HL-60/S4 treated with phorbol 12-myristate 13-acetate at 8.2 ng/mL for 4 days and 3 days (cell line): ENCODE data around the gene MMP15.
"Not testable (repeated sequence)": the region's sequence is repeated elsewhere in the genome, so short reads cannot be mapped to it uniquely, and the experiment has no call there.

ENCODE experiments used
- in situ Hi-C: fragments of 300-500 bp; cut with MboI; formaldehyde crosslinking; loops from 2 replicates; pipeline ENCODE4 v1.15.0; 2022; ENCODE audit warnings: low sequenced_read_pairs

MMP15 gene

GRCh38 chr16:58046054-58046881, 20.7 kb downstream of the MMP15 start:
- in situ Hi-C loops: no loop called here

- in situ Hi-C loops: no loop called here
Observed at GRCh38 chr16:58046936-58047335, 21.4 kb downstream of the MMP15 start.

GRCh38 chr16:58047557-58048348, 22.2 kb downstream of the MMP15 start:
- in situ Hi-C loops: no loop called here

DNA sequence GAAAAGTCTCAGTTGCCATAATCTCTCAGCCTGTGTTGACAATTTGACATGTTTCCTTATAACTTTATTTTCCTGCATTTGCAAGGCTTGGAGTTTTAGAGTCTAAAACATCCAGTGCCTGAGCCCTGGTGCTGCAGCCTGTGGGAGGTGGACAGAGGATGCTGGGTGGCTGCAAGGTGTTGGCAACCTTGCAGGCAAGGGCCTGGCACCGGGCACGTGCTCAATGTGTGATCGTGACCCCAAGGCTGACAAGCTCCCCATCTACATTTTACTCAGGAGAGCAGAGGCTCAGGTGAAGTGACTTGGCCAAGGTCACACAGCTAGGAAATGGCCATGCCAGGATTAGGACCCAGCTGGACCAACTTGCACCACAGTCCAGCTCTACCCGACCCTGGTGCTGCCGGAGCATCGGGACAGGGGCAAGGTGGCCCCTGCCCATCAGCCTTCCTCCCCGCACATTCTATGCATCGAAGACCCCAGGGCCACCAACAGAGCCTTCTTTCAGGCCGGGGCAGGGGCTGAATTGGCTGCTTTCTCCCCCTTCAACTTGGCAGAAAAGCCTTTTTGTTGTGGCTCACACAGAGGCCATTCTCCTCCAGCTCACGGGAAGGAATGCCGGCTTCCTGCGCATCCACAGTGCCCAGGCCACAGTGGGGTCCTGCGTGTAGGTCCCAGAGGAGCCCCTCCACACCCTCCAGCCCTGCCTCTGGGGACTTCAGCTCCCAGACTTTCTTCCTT, 23.1 kb downstream of the MMP15 start:
- in situ Hi-C loops: no loop called here

DNA sequence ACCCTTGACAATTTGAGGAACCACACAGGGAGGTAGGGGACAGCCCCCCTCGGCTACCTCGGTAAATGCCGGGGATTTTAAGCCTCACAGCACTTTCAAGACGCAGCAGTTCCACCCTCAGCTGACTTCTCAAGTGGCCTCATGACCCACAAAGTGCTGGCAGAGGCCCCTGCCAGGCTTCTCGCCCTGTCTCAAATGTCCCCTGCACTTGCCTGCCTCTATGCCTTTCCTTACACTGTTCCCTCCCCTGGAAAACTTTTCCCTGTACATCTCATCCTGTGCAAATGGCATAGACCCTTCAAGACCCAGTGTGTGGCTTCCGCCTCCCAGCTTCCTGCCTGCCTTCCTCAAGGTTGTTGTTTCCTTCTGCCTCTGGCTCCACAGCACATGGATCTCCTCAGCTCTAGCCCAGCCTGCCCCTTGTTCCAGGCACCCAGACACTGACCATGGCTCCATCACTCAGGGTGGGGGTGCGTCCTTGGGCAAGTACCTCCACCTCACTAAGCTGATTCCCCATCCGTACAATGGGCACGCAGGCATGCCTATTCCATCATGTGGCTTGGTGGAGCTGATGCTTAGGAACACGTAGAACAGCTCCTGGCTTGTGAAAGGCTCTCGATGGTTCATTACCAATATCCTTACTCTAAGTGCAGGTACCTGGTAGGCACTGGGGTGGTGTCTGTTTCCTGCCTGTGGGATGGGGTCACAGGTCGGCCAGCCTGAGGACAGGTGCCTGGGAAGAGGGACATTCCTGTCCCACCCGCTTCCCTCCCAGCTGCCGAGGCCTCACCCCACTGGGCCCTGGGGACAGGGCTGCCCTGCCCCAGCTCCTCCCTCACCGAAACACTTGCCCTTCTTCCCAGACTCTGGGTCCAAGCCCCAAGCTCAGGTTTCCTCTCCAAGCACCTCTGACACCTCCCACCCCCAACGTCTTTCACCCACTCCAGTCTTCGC, 24.0 kb downstream of the MMP15 start:
- in situ Hi-C loops: no loop called here

- in situ Hi-C loops: no loop called here
Observed at GRCh38 chr16:58051296-58051695, 25.7 kb downstream of the MMP15 start.

DNA sequence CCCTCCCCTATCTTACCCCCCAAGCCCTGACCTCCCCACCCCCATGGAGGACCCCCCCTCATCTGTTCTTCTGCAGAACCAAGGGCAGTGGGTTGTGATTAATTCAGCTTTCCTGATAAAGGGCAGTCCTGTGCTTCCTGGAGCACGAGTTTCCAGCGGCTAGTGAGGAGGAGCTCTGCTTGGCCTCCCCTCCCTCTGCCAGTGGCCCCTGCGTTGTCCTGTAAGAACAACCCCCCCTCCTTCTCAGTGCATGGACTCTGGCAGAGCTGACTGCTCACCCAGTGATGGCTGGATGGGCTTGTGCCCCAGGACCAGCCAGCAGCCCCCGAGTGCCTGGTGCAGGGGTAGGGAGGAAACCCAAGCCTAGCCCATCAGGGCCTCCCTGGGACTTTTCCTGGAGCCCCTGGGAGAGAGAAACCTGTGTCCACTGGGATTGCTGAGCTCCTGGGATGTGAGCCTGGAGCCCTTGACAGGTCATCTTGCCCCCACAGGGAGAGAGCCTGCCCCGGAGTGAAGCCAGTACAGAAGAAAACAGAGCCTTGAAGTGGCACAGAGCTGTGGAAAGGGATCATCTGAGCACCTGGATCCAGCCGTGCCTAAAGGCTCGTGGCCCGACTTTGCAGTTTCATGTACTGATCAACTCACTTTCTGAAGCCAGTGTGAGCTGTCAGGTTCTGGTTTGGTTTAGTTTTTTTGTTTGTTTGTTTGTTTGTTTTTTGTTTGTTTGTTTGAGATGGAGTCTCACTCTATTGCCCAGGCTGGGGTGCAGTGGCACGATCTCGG, 26.5 kb downstream of the MMP15 start:
- in situ Hi-C loops: no loop called here

DNA sequence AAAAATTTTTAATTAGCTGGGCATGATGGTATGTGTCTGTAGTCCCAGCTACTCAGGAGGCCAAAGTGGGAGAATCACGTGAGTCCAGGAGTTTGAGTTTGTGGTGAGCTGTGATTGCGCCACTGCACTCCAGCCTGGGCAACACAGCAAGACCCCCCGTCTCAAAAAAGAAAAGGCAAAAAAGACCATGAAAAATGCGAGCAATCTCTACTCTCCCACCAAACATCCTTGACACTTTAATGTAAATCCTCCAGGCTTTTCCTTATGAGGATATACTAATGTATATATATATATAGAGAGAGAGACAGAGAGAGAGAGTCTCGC, 28.1 kb downstream of the MMP15 start:
- in situ Hi-C loops: no loop called here

- in situ Hi-C loops: no loop called here
Observed at GRCh38 chr16:58054289-58054688, 28.7 kb downstream of the MMP15 start.

GRCh38 chr16:58056580-58056979, 31.0 kb downstream of the MMP15 start:
- in situ Hi-C loops: no loop called here

- in situ Hi-C loops: no loop called here
Observed at GRCh38 chr16:58057121-58057520, 31.6 kb downstream of the MMP15 start.

DNA sequence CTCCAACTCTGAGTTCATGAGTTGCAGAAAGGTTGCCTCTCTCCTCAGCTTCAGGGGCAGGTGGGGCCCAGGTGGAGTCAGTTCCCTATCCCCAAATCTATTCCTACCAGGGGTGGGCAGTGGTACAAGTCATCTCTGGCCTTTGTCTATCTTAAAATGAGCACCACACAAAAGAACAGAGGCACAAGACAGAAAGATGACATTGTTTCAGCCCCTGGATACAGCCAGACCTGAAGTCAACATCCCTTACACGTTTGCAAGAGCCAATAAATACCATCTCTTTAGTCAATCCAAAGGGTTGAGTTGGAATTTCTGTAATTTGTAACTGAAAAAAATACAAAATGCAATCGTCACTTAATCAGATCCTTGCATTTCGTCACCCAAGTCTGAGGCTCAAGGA, 32.2 kb downstream of the MMP15 start:
- in situ Hi-C loops: no loop called here

DNA sequence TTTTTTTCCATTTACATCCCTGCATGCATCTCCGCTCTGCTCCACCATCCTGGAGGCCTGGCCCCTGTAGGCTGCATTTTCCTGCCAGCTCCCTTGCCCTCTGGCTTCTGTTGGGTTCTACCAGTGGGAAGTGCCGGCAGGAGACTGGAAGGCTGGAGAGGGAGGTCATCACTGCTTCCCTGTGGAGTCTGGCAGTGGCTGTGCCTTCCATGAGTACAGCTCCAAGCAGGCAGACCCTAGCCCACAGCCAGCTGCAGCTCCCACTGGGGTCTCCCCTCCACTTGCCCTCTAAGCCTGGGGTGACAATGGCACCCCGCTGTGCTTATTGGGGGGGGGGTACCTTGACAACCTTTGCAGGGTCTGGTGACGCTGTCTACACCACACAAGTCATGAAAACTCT, 37.3 kb downstream of the MMP15 start:
- in situ Hi-C loops: no loop called here

DNA sequence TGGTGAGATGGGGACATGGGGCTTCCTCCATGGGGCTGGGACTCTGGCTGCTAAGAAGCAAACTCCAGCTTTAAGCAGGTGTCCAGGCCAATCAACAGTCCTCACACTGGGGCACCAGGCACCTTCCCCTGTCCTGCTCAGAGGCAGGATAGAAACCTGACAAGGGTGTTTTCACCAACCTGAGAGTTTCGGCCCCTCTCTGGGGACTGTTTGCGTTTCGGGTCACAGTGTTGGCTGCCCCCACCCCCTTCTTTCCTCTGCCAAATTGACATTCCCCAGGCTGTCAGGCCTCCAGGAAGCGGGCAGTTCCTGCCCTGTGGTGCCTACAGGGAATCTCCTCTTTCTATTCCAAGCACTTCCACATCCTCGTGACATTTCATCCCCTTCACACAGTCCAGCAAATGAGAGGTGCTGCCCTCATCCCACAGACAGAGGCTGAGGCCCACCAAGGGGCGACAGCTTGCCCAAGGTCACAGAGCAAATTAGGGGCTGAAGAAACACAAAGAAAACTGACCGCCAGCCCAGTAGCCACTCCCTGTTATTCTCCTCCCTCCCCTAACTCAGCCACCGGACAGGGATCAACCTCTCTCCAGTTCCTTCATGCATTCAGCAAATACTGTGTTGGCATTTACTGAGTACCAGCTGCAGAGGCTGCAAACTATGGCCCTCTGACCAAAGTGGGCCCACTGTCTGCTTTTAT, 38.0 kb downstream of the MMP15 start:
- in situ Hi-C loops: no loop called here

- in situ Hi-C loops: no loop called here
Observed at GRCh38 chr16:58070585-58070984, 45.0 kb downstream of the MMP15 start.

DNA sequence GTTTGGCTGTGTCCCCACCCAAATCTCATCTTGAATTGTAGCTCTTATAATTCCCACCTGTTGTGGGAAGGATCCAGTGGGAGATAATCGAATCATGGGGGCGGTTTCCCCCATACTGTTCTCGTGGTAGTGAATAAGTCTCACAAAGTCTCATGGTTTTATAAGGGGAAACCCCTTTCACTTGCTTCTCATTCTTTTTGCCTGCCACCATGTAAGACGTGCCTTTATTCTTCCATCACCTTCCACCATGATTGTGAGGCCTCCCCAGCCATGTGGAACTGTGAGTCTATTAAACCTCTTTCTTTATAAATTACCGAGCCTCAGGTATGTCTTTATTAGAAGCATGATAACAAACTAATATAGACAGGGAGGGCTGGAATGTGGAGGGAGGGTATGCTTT, 46.6 kb downstream of the MMP15 start:
- in situ Hi-C loops: not testable (repeated sequence)

DNA sequence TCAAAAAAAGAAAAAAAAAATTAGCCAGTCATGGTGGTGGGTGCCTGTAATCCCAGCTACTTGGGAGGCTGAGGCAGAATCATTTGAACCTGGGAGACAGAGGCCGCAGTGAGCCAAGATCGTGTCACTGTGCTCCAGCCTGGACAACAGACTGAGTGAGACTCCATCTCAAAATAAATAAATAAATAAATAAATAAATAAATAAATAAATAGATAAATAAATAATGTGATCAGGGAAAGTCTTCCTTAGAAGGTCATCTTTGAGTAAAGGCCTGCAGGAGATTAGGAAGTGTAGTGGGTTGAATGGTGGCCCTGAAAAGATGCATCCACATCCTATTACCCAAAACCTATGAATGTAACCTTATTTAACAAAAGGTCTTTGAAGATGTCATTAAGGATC, 47.5 kb downstream of the MMP15 start:
- in situ Hi-C loops: not testable (repeated sequence)

DNA sequence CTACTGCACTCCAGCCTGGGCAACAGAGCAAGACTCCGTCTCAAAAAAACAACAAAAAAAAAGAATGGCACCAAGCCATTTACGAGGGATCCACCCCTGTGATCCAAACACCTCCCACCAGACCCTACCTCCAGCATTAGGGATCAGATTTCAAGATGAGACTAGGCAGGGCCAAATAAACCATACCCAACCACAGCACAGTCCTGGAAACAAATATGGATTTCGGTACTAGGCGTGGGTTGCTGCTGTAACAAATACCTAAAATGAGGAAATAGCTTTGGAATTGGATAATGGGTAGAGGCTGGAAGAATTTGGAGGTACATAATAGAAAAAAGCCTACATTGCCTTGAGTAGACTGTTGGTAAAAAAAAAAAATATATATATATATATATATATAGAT, 49.1 kb downstream of the MMP15 start:
- in situ Hi-C loops: no loop called here

- in situ Hi-C loops: no loop called here
Observed at GRCh38 chr16:58076514-58076913, 51.0 kb downstream of the MMP15 start.
